GM23248 (cell line): ENCODE data around the gene ACAT2.

Experiments used
- EZH2 ChIP-seq: fragments of 200-600 bp; sonication (generic); IDR thresholded peaks from 2 replicates; pipeline ENCODE4 v1.6.1; 2018; ENCODE audit warnings: antibody characterized with exemption, mild to moderate bottlenecking; ENCODE audit not compliant: insufficient read depth, poor library complexity, severe bottlenecking
- EZH2phosphoT487 ChIP-seq: fragments of 200-600 bp; sonication (generic); IDR thresholded peaks from 2 replicates; pipeline ENCODE4 v1.6.1; 2018; ENCODE audit warnings: antibody characterized with exemption, moderate library complexity, mild to moderate bottlenecking, low read depth; ENCODE audit not compliant: insufficient read depth

DNA sequence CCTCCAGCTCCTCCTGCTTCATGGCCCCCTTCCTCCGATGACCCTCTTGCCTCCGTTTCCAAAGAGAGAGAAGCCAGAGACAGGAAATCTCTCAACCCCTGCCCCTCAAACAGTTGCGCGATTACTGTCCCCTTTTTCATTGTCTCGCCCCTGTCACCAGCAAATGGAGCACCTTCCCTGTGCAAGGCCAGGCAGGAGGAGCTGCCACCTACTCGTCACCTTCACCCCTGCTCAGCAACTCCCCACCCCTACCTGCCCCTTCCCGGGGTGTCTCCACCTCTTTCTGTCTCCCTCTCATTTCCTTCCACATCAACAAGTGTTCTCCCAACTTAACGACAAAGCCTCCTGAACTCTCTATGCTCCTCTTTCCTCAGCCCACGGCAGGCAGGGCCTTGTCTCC is 51.9 kb downstream of the ACAT2 start:
- TF ChIP-seq EZH2 (no peak), EZH2phosphoT487 (no peak)
